NCI-H82 treated with DMSO at 0.1 percent for 48 hours (cell line): ENCODE results near the gene NSMCE1.
"Not testable (repeated sequence)": the region's sequence is repeated elsewhere in the genome, so short reads cannot be mapped to it uniquely, and the experiment has no call there.

Source experiments
- DNase-seq: peaks from one replicate; lab custom pipeline; 2025; ENCODE audit not compliant: unreplicated experiment; lab: John Stamatoyannopoulos, UW

NSMCE1 gene

GRCh38 chr16:27272697-27273096 lies 4.1 kb upstream of the NSMCE1 start:
- not testable (repeated sequence) for DNase-seq

GRCh38 chr16:27272076-27272475 lies 3.5 kb upstream of the NSMCE1 start:
- no peak for DNase-seq

GRCh38 chr16:27270349-27270748 lies 1.8 kb upstream of the NSMCE1 start:
- no peak for DNase-seq

GRCh38 chr16:27269300-27270150 lies 953 bp upstream of the NSMCE1 start:
- DNase-seq = no peak

GRCh38 chr16:27267037-27267677 lies 1.4 kb downstream of the NSMCE1 start:
- DNase-seq = no peak

- no peak for DNase-seq
Measured at GRCh38 chr16:27265982-27266381, 2.6 kb downstream of the NSMCE1 start.

GRCh38 chr16:27264151-27264550 lies 4.4 kb downstream of the NSMCE1 start:
- no peak for DNase-seq

- DNase-seq = not testable (repeated sequence)
Measured at GRCh38 chr16:27262904-27263423, 5.6 kb downstream of the NSMCE1 start.

- DNase-seq = no peak
Measured at GRCh38 chr16:27259710-27260109, 8.9 kb downstream of the NSMCE1 start.

- DNase-seq = no peak
Measured at GRCh38 chr16:27258241-27258734, 10.3 kb downstream of the NSMCE1 start.

- no peak for DNase-seq
Measured at GRCh38 chr16:27257271-27257670, 11.3 kb downstream of the NSMCE1 start.

GRCh38 chr16:27256861-27257260 lies 11.7 kb downstream of the NSMCE1 start:
- DNase-seq = no peak

- DNase-seq = no peak
Measured at GRCh38 chr16:27254262-27254811, 14.2 kb downstream of the NSMCE1 start.

- DNase-seq = no peak
Measured at GRCh38 chr16:27253526-27253930, 15.0 kb downstream of the NSMCE1 start.

GRCh38 chr16:27252206-27252585 lies 16.4 kb downstream of the NSMCE1 start:
- DNase-seq = no peak

- DNase-seq = no peak
Measured at GRCh38 chr16:27251541-27252205, 16.9 kb downstream of the NSMCE1 start.

- not testable (repeated sequence) for DNase-seq
Measured at GRCh38 chr16:27248886-27249285, 19.7 kb downstream of the NSMCE1 start.

GRCh38 chr16:27248036-27248435 lies 20.5 kb downstream of the NSMCE1 start:
- DNase-seq = no peak

GRCh38 chr16:27247076-27247475 lies 21.5 kb downstream of the NSMCE1 start:
- not testable (repeated sequence) for DNase-seq

- no peak for DNase-seq
Measured at GRCh38 chr16:27246439-27246838, 22.1 kb downstream of the NSMCE1 start.
